Psoas muscle (tissue), 8 donors: ENCODE results near the gene CDKN1C. TPM values are rescaled to one million over a fixed set of nuclear protein-coding genes. Genes with fewer than 3 reads are reported as not detected.
A peak's percentile ranks its signal among the peaks of the same experiment; 100 is the strongest.
"Not testable (repeated sequence)": the region's sequence is repeated elsewhere in the genome, so short reads cannot be mapped to it uniquely, and the experiment has no call there.

Experiments
- ATAC-seq, 4 donors: fragments of 200-7000 bp; cut with Tn5 transposase; one replicate each; pipeline ENCODE4 v1.9.1; 2020; ENCODE audit warnings: moderate library complexity in 3 of 4, mild to moderate bottlenecking in 2 of 4
- DNase-seq, 2 donors: peaks; one replicate each; pipeline ENCODE4 v3.0.0-alpha.2; 2020
- H3K27ac ChIP-seq: fragments of 200-600 bp; one replicate; pipeline ENCODE4 v1.8.0; 2022
- H3K27me3 ChIP-seq, 3 donors: fragments of 200-600 bp in 1 of 3; one replicate each; pipeline versions ENCODE4 v1.6.1 to v1.8.0; 2013 to 2022; ENCODE audit warnings: low read length in 2 of 3, mild to moderate bottlenecking in 2 of 3, moderate library complexity in 1 of 3; ENCODE audit not compliant: insufficient read depth in 3 of 3
- H3K36me3 ChIP-seq, 2 donors: fragments of 200-600 bp in 1 of 2; one replicate each; pipeline versions ENCODE4 v1.6.1 to v1.8.0; 2013 to 2022; ENCODE audit warnings: low read depth in 1 of 2, mild to moderate bottlenecking in 1 of 2, moderate library complexity in 1 of 2; ENCODE audit not compliant: insufficient read depth in 1 of 2
- H3K4me1 ChIP-seq: fragments of 200-600 bp; one replicate; pipeline ENCODE4 v1.8.0; 2022
- H3K4me3 ChIP-seq: fragments of 200-600 bp; one replicate; pipeline ENCODE4 v1.8.0; 2022; ENCODE audit warnings: mild to moderate bottlenecking
- H3K9me3 ChIP-seq: fragments of 200-600 bp; one replicate; pipeline ENCODE4 v1.8.0; 2022
- WGBS, 3 donors: extraction: QIAGEN DNeasy Blood & Tissue Kit; methylation state at CpG; one replicate each; pipeline versions ENCODE4 v1.1.6 to v1.1.7; 2013; 5-methylcytosine and 5-hydroxymethylcytosine counted together
- intact Hi-C, 2 donors: fragments of 100-400 bp; cut with DNase I; formaldehyde crosslinking; loops; one replicate each; pipeline versions ENCODE4 v1.11.0 to v1.14.2; 2022
- polyA plus RNA-seq, 3 donors: library from polyadenylated mRNA; stranded (reverse); fragments of 200-250 nt; gene quantifications; one replicate each; pipeline ENCODE4 v1.2.3, GENCODE V29; 2013
- total RNA-seq, 4 donors: library from RNA; stranded (reverse); fragmentation: NEBNext Ultra II Directional in 2 of 4; extraction: Animal tissue kit (Norgen Biotek cat#: 25700) in 2 of 4; gene quantifications; one replicate each; pipeline versions ENCODE4 v1.2.1 to v1.2.4, GENCODE V29; 2021 to 2023
- TF ChIP-seq, protein P1 (sequence below): fragments of 200-600 bp; IDR thresholded peaks from one replicate; pipeline ENCODE4 v1.8.0; 2022; ENCODE audit warnings: antibody characterized with exemption
- donor health status: healthy with polysubstance abuse.
- donor health status: DM: no; HTN: no; CAD: no; lungs with moderate emphysema.
- donor health status: Bipolar disorder and iron deficiency.
- donor health status: healthy.
- donor health status: DM: yes; HTN: yes; CAD: no.
- donor health status: DM: no; HTN: no; CAD: no.
- donor health status: DM: no; HTN: no; CAD: no.
- donor health status: DM: yes; HTN: yes; CAD: no.

Gene CDKN1C
- total and polyA plus RNA-seq, 7 donors = 14.3 to 49.4 (median 29.9) TPM

DNA sequence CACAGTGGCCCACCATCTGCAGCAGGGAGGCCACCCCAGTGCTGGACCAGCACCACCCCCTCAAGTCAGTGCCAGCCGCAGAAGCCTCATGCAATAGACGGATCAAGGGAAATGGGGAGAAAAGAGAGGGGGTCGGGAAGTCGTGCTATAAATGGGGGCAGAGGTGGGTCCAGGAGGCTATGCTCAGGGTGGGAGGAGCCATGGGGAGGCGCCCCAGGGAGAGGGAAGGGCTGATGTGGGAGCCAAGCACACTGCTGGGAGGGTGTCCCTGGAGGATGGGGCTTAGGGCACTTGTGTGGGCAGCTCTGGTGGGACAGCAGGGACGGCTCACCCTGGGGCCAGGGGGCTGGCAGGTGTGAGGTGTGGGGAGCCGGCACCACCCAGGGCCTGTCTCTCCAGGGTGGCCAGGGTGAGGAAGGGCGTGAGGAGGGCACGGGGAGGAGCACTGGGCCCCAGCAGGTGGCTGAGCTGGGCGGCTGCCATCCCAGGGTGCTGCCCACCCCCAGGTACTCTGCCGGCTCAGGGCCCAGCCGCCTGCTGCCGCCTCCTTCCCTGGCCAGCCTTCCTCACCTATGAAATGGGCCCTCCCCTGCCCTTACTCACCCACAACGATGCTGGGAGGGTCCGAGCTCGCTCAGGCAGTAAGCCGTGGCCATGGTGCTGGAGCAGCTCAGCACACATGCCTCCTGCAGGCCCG, 25.7 kb upstream of the CDKN1C start:
- intact Hi-C loops = no loop called here
- Histone ChIP-seq H3K36me3 (no peaks in the 10 kb centered on the region), H3K4me1 (no peaks in the 10 kb centered on the region), H3K27ac (no peak overlapping the region), H3K27me3 (peaks cover 0 to 27% (median 7%) of the 10 kb centered on the region in 3 donors), H3K4me3 (no peak overlapping the region), H3K9me3 (no peaks in the 10 kb centered on the region)
- DNase-seq = no peak
- WGBS, 3 donors = 81 to 93% (median 82%) methylated on average over 13 to 18 of the region's 18 CpGs
- TF ChIP-seq, protein P1, sequence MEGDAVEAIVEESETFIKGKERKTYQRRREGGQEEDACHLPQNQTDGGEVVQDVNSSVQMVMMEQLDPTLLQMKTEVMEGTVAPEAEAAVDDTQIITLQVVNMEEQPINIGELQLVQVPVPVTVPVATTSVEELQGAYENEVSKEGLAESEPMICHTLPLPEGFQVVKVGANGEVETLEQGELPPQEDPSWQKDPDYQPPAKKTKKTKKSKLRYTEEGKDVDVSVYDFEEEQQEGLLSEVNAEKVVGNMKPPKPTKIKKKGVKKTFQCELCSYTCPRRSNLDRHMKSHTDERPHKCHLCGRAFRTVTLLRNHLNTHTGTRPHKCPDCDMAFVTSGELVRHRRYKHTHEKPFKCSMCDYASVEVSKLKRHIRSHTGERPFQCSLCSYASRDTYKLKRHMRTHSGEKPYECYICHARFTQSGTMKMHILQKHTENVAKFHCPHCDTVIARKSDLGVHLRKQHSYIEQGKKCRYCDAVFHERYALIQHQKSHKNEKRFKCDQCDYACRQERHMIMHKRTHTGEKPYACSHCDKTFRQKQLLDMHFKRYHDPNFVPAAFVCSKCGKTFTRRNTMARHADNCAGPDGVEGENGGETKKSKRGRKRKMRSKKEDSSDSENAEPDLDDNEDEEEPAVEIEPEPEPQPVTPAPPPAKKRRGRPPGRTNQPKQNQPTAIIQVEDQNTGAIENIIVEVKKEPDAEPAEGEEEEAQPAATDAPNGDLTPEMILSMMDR = no peak
- ATAC-seq = no peak

DNA sequence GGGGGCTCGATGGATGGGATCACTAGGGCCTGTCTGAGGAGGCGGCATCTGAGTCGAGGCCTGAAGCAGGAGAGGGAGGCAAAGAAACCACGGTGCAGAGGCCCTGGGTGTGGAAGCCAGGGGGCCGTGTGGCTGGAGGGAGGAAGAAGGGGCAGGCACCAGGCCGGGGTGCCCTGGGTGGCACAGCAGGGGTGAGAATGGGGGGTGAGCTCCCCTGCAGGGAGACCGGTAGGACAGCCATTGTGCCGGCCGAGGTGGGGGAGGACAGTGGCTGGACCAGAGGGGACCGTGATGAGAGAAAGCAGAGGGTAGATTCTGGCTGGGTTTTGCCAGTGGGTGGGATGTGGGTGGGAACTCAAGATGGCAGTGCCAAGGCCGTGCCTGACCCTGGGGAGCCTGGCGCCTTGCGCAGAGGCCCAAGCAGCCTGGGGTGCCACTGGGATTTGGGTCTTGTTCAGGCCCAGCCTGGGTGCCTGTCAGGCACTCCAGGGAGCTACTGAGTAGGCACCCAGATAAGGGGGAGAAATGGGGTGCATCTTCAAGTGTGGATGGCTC, 24.9 kb upstream of the CDKN1C start:
- no peaks in the 10 kb centered on the region for H3K4me1 ChIP-seq
- no peaks in the 10 kb centered on the region for H3K9me3 ChIP-seq
- TF ChIP-seq, protein P1 = no peak
- no peak for ATAC-seq
- no peak for DNase-seq
- peaks cover 0 to 27% (median 7%) of the 10 kb centered on the region in 3 donors for H3K27me3 ChIP-seq
- no peaks in the 10 kb centered on the region for H3K36me3 ChIP-seq
- H3K4me3 ChIP-seq = no peak overlapping the region
- H3K27ac ChIP-seq = no peak overlapping the region
- WGBS, 3 donors = 91 to 94% (median 93%) methylated on average over 13 of the region's 13 CpGs
- intact Hi-C loops = no loop called here

DNA sequence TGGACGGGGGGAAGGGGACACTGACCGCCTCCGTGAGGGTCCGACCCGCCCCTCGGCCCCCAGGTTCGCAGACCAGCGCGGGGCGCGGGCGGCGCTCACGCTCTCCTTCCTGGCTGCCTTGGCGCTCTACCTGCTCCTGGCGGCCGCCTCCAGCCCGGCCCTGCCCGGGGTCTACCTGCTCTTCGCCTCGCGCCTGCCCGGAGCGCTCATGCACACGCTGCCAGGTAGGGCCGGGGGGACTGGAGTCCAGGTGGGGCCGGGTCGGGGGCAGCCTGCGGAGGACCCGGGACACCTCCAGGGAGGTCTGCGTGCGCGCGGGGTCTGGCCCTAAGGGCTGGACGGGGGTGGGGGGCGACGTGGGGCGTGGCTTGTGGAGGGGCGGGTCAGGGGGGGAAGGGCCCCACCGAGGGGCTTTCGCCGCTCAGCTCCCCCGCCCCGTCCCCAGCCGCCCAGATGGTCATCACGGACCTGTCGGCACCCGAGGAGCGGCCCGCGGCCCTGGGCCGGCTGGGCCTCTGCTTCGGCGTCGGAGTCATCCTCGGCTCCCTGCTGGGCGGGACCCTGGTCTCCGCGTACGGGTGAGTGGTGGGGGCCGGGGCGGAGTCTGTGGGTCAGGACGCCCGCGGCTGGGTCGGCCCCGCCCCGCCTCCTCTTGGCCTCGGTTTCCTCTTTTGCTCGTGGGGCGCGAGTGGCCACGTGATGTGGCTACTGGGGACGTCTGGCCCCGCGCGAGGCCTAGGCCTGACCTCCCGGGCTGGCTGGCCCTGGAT, 23.7 kb upstream of the CDKN1C start:
- Histone ChIP-seq H3K4me3 (no peak overlapping the region), H3K9me3 (no peaks in the 10 kb centered on the region), H3K4me1 (no peaks in the 10 kb centered on the region), H3K36me3 (no peaks in the 10 kb centered on the region), H3K27me3 (peaks cover 0 to 34% (median 7%) of the 10 kb centered on the region in 3 donors), H3K27ac (no peak overlapping the region)
- DNase-seq (peak in 1 of 2 donors; percentile 52), ATAC-seq (peak in 1 of 4 donors; percentile 32)
- intact Hi-C loops = no loop called here
- TF ChIP-seq, protein P1 = no peak
- WGBS, 3 donors = 20 to 28% (median 24%) methylated on average over 34 to 76 of the region's 78 CpGs

DNA sequence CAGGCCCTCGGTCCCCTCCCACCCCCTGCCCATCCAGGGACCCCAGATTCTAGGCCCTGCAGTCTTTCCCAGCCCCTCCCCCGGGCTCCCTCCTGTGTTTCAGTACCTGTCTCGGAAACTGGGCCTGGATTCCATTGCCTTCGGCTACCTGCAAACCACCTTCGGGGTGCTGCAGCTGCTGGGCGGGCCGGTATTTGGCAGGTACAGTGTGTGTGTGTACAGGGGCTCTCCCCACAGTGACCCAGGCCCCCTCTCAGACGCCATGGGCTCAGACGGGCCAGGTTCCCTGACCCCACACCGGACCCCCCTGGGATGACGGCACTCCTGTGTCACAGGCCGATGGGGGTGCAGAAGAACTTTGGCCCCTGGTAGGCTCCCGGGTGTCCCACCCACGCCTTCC, 22.6 kb upstream of the CDKN1C start:
- no peak overlapping the region for H3K27ac ChIP-seq
- no peaks in the 10 kb centered on the region for H3K9me3 ChIP-seq
- WGBS, 3 donors = 85 to 95% (median 91%) methylated on average over 14 of the region's 14 CpGs
- TF ChIP-seq, protein P1 = no peak
- no peaks in the 10 kb centered on the region for H3K4me1 ChIP-seq
- no peak overlapping the region for H3K4me3 ChIP-seq
- no peak for DNase-seq
- ATAC-seq = no peak
- intact Hi-C loops = no loop called here
- H3K27me3 ChIP-seq = peaks cover 0 to 37% (median 7%) of the 10 kb centered on the region in 3 donors
- H3K36me3 ChIP-seq = no peaks in the 10 kb centered on the region

DNA sequence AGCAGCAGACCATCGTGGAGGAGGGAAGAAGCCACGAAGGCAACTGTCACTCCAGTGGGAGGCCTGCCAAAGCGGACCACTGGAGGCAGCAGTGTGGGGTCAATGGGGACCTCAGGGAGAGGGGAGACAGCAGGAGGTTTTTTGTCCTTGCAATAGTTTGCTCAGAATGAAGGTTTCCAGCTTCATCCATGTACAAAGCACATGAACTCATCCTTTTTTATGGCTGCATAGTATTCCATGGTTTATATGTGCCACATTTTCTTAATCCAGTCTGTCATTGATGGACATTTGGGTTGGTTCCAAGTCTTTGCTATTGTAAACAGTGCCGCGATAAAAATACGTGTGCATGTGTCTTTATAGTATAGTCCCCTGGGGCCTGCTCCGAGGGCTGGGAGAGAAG, 19.7 kb upstream of the CDKN1C start:
- H3K4me1 ChIP-seq, DNase-seq, H3K4me3 ChIP-seq, H3K27ac ChIP-seq, ATAC-seq, H3K36me3 ChIP-seq, intact Hi-C loops, H3K9me3 ChIP-seq: not testable (repeated sequence)
- H3K27me3 ChIP-seq = peaks cover 0 to 47% (median 13%) of the 10 kb centered on the region in 3 donors
- 81 to 88% (median 84%) methylated on average over 7 of the region's 7 CpGs for WGBS, 3 donors
